Sigmoid colon (tissue), 7 donors: ENCODE results near the gene TREM2. TPM values are rescaled to one million over a fixed set of nuclear protein-coding genes. Genes with fewer than 3 reads are reported as not detected.

Source experiments
- DNase-seq: peaks from one replicate; pipeline ENCODE4 v3.0.0-alpha.2; 2019
- H3K27ac ChIP-seq, 4 donors: fragments of 200-600 bp; sonication (generic); one replicate each; pipeline ENCODE4 v1.5.1; 2016 to 2019; ENCODE audit warnings: mild to moderate bottlenecking in 1 of 4
- H3K27me3 ChIP-seq, 3 donors: fragments of 200-600 bp; sonication (generic); one replicate each; pipeline ENCODE4 v1.5.1; 2019; ENCODE audit warnings: mild to moderate bottlenecking in 1 of 3
- H3K36me3 ChIP-seq, 4 donors: fragments of 200-600 bp; sonication (generic); one replicate each; pipeline ENCODE4 v1.5.1; 2016 to 2019
- H3K4me1 ChIP-seq, 4 donors: fragments of 200-600 bp; sonication (generic); one replicate each; pipeline ENCODE4 v1.5.1; 2017 to 2019
- H3K4me3 ChIP-seq, 4 donors: fragments of 200-600 bp; sonication (generic); one replicate each; pipeline ENCODE4 v1.5.1; 2017 to 2019; ENCODE audit warnings: mild to moderate bottlenecking in 2 of 4, moderate library complexity in 1 of 4
- H3K9me3 ChIP-seq, 4 donors: fragments of 200-600 bp in 3 of 4; sonication (generic) in 3 of 4; one replicate each; pipeline versions ENCODE4 v1.5.1 to v1.6.1; 2013 to 2019
- EP300 ChIP-seq, 4 donors: sonication (generic); formaldehyde crosslinking; IDR thresholded peaks; one replicate each; pipeline ENCODE4 v1.6.1; 2017; ENCODE audit warnings: antibody characterized with exemption in 4 of 4
- POLR2A ChIP-seq, 2 donors: fragments of 450-650 bp; IDR thresholded peaks; one replicate each; pipeline ENCODE4 v1.6.1; 2016; ENCODE audit warnings: antibody characterized with exemption in 2 of 2, mild to moderate bottlenecking in 2 of 2, moderate library complexity in 2 of 2
- POLR2AphosphoS5 ChIP-seq, 4 donors: sonication (generic); formaldehyde crosslinking; IDR thresholded peaks; one replicate each; pipeline ENCODE4 v1.6.1; 2017; ENCODE audit warnings: antibody characterized with exemption in 4 of 4
- WGBS, 2 donors: extraction: QIAGEN DNeasy Blood & Tissue Kit; methylation state at CpG; one replicate each; pipeline ENCODE4 v1.1.7; 2013; 5-methylcytosine and 5-hydroxymethylcytosine counted together
- intact Hi-C: fragments of 100-400 bp; cut with DNase I; formaldehyde crosslinking; loops from one replicate; pipeline ENCODE4 v1.15.1; 2023
- polyA plus RNA-seq, 3 donors: library from polyadenylated mRNA; stranded (reverse); fragments of 200-250 nt; gene quantifications; one replicate each; pipeline ENCODE4 v1.2.3, GENCODE V29; 2013
- total RNA-seq, 4 donors: library from RNA; depleted of rRNA; stranded (reverse); fragments of >200 nt; gene quantifications; one replicate each; pipeline ENCODE4 v1.1.0, GENCODE V29; 2016
- TF ChIP-seq, protein P1 (sequence below), 4 experiments: fragments of 450-650 bp in 3 of 4; fragments of 200-600 bp in 1 of 4; IDR thresholded peaks; one replicate each; pipeline ENCODE4 v1.5.1; 2016 to 2019; ENCODE audit warnings: antibody characterized with exemption in 4 of 4, mild to moderate bottlenecking in 3 of 4, moderate library complexity in 2 of 4
- donor health status: healthy with polysubstance abuse.
- donor health status: Bipolar disorder and iron deficiency.
- donor health status: healthy.

Gene TREM2
- total and polyA plus RNA-seq, 7 donors: 0.83 to 7.4 (median 3.4) TPM; not detected in 1

DNA sequence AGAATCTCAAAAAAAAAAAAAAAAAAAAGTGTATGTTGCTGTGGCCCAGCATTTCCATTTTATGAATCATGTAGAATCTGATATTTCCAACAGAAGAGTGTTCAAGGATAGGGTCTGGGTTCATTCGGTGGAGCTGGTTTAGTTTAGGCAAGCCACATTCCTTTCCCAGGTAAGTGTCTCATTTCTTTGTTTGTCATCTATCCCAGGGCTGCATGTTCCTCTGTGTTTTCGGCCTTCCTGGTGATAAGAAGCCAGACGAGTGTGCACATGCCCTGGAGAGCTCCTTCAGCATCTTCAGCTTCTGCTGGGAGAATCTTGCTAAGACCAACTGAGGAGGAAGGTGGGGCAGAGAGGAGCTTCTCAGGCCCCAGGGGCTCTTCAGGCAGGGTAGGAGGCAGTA lies 51.9 kb downstream of the TREM2 start:
- TF ChIP-seq EP300 (IDR thresholded peaks at IDR 0.05) (no peak), POLR2AphosphoS5 (IDR thresholded peaks at IDR 0.05) (no peak), POLR2A (IDR thresholded peaks at IDR 0.05) (no peak)
- TF ChIP-seq, protein P1, sequence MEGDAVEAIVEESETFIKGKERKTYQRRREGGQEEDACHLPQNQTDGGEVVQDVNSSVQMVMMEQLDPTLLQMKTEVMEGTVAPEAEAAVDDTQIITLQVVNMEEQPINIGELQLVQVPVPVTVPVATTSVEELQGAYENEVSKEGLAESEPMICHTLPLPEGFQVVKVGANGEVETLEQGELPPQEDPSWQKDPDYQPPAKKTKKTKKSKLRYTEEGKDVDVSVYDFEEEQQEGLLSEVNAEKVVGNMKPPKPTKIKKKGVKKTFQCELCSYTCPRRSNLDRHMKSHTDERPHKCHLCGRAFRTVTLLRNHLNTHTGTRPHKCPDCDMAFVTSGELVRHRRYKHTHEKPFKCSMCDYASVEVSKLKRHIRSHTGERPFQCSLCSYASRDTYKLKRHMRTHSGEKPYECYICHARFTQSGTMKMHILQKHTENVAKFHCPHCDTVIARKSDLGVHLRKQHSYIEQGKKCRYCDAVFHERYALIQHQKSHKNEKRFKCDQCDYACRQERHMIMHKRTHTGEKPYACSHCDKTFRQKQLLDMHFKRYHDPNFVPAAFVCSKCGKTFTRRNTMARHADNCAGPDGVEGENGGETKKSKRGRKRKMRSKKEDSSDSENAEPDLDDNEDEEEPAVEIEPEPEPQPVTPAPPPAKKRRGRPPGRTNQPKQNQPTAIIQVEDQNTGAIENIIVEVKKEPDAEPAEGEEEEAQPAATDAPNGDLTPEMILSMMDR (IDR thresholded peaks at IDR 0.05): no peak

More for the DNA sequence above, 51.9 kb downstream of the TREM2 start:
- H3K4me1 ChIP-seq: no peaks in the 10 kb centered on the region
- no peaks in the 10 kb centered on the region for H3K36me3 ChIP-seq
- H3K4me3 ChIP-seq: no peak overlapping the region
- intact Hi-C loops: no loop called here
- no peaks in the 10 kb centered on the region for H3K9me3 ChIP-seq
- no peak for DNase-seq
- no peak overlapping the region for H3K27ac ChIP-seq
- no peaks in the 10 kb centered on the region for H3K27me3 ChIP-seq
- WGBS, 2 donors: 93 to 94% methylated on average over 3 of the region's 3 CpGs

Other genes starting within 250 kb of the TREM2 start
- gene UNC5CL, start 123.9 kb downstream of the TREM2 start, total RNA-seq: 1 to 10 TPM in 2 of 4 donors, under 1 TPM in 2; 0.36 to 1.8 (median 0.82) TPM
- 1 to 10 TPM in 2 of 3 donors, under 1 TPM in 1; 0.46 to 6.0 (median 1.2) TPM for gene UNC5CL, start 123.9 kb downstream of the TREM2 start, polyA plus RNA-seq
- gene TSPO2, start 120.6 kb downstream of the TREM2 start, total RNA-seq: not detected
- gene TSPO2, start 120.6 kb downstream of the TREM2 start, polyA plus RNA-seq: under 1 TPM in 1 of 3 donors, not detected in 2; 0.48 TPM
- gene APOBEC2, start 109.9 kb downstream of the TREM2 start, total RNA-seq: 1 to 10 TPM in 1 of 4 donors, under 1 TPM in 3; 0.66 to 1.1 (median 0.70) TPM
- gene APOBEC2, start 109.9 kb downstream of the TREM2 start, polyA plus RNA-seq: under 1 TPM in 1 of 3 donors, not detected in 2; 0.20 TPM
- 10 to 100 TPM; 14.0 to 26.0 (median 17.0) TPM for gene OARD1, start 90.8 kb downstream of the TREM2 start, total RNA-seq
- gene OARD1, start 90.8 kb downstream of the TREM2 start, polyA plus RNA-seq: 10 to 100 TPM; 37.8 to 54.8 (median 53.5) TPM
- gene NFYA, start 90.1 kb downstream of the TREM2 start, total RNA-seq: 10 to 100 TPM in 3 of 4 donors, 1 to 10 TPM in 1; 7.6 to 12.1 (median 10.9) TPM
- 10 to 100 TPM in 1 of 3 donors, 1 to 10 TPM in 2; 7.4 to 12.8 (median 7.8) TPM for gene NFYA, start 90.1 kb downstream of the TREM2 start, polyA plus RNA-seq
- gene TREML1, start 8.8 kb downstream of the TREM2 start, total RNA-seq: 1 to 10 TPM in 1 of 4 donors, not detected in 3; 3.3 TPM
- under 1 TPM in 1 of 3 donors, not detected in 2; 0.48 TPM for gene TREML1, start 8.8 kb downstream of the TREM2 start, polyA plus RNA-seq
- gene TREML2, start 38.0 kb upstream of the TREM2 start, total RNA-seq: not detected
- gene TREML2, start 38.0 kb upstream of the TREM2 start, polyA plus RNA-seq: 1 to 10 TPM in 1 of 3 donors, not detected in 2; 3.7 TPM
- not detected for gene TREML4, start 65.2 kb upstream of the TREM2 start, total RNA-seq
- under 1 TPM in 1 of 3 donors, not detected in 2; 0.22 TPM for gene TREML4, start 65.2 kb upstream of the TREM2 start, polyA plus RNA-seq
- gene TREM1, start 123.6 kb upstream of the TREM2 start, total RNA-seq: 1 to 10 TPM in 3 of 4 donors, under 1 TPM in 1; 0.36 to 3.5 (median 2.0) TPM
- 1 to 10 TPM in 2 of 3 donors, under 1 TPM in 1; 0.74 to 6.0 (median 1.8) TPM for gene TREM1, start 123.6 kb upstream of the TREM2 start, polyA plus RNA-seq
- gene NCR2, start 172.5 kb upstream of the TREM2 start, total RNA-seq: not detected
- under 1 TPM in 1 of 3 donors, not detected in 2; 0.20 TPM for gene NCR2, start 172.5 kb upstream of the TREM2 start, polyA plus RNA-seq